HCT116 (cell line): Measurements from ENCODE around the gene C21orf91. TPM values are rescaled to one million over a fixed set of nuclear protein-coding genes. Genes with fewer than 3 reads are reported as not detected.

Experiments
- ATAC-seq: fragments of 200-7000 bp; cut with Tn5 transposase; 2 replicates; pipeline ENCODE4 v1.9.1; 2020; ENCODE audit warnings: mild to moderate bottlenecking, moderate library complexity
- BruUV-seq: library from RNA; stranded (reverse); fragments of 400-500 nt; replicated peaks from 2 replicates; lab custom pipeline; 2021; lab: Mats Ljungman, UMichigan
- CTCF ChIA-PET: fragments of 300-600 bp; sonication (Branson Sonifier 250); formaldehyde crosslinking; loops from one replicate; lab custom pipeline; 2021; ENCODE audit warnings: antibody characterized with exemption; lab: Charles Lee
- POLR2A ChIA-PET: fragments of 300-600, 350-600 bp; sonication (Branson Sonifier 250); formaldehyde crosslinking; loops from one replicate; lab custom pipeline; 2021; ENCODE audit warnings: antibody characterized with exemption; lab: Charles Lee
- RAD21 ChIA-PET, 2 experiments: fragments of 300-600 bp; sonication (Branson Sonifier 250); formaldehyde crosslinking; loops; one replicate each; lab custom pipeline; 2023; ENCODE audit warnings: low total read pairs in 2 of 2; ENCODE audit not compliant: uncharacterized antibody in 2 of 2, unreplicated experiment in 2 of 2, low non-redundant PET in 1 of 2; lab: Charles Lee
- DNase-seq: peaks from one replicate; pipeline ENCODE4 v3.0.0-alpha.2; 2010; ENCODE audit warnings: low read depth, low spot score
- H2AFZ ChIP-seq: fragments of 200-600 bp; shearing (Covaris generic), sonication (generic); 2 replicates; pipeline ENCODE4 v1.6.1; 2017; ENCODE audit warnings: low read depth, mixed run types, mixed read lengths, antibody characterized with exemption, low read length; ENCODE audit not compliant: poor library complexity, severe bottlenecking
- H3K27ac ChIP-seq: 2 replicates; pipeline ENCODE4 v1.5.1; 2012; ENCODE audit warnings: low read depth, low read length
- H3K27me3 ChIP-seq: fragments of 200-600 bp; sonication (generic); 2 replicates; pipeline ENCODE4 v1.6.1; 2016; ENCODE audit warnings: mixed run types, low read length, mixed read lengths; ENCODE audit not compliant: insufficient read depth
- H3K36me3 ChIP-seq, 2 experiments: fragments of 200-500 bp in 1 of 2; fragments of 200-600 bp in 1 of 2; sonication (Bioruptor generic) in 1 of 2; sonication (generic) in 1 of 2; 2 replicates each; pipeline versions ENCODE4 v1.5.1 to v1.6.1; 2014 to 2016; ENCODE audit warnings: low read length in 2 of 2, inconsistent platforms in 1 of 2, mixed read lengths in 1 of 2, mixed run types in 1 of 2; ENCODE audit not compliant: insufficient read depth in 2 of 2, control insufficient read depth in 1 of 2
- H3K4me1 ChIP-seq, 2 experiments: fragments of 200-600 bp in 1 of 2; sonication (generic) in 1 of 2; 2 replicates each; pipeline versions ENCODE4 v1.5.1 to v1.6.1; 2012 to 2017; ENCODE audit warnings: low read length in 2 of 2, inconsistent platforms in 1 of 2, mild to moderate bottlenecking in 1 of 2, mixed read lengths in 1 of 2, mixed run types in 1 of 2, moderate library complexity in 1 of 2; ENCODE audit not compliant: insufficient read depth in 2 of 2, control insufficient read depth in 1 of 2
- H3K4me2 ChIP-seq: fragments of 200-600 bp; sonication (generic); 2 replicates; pipeline ENCODE4 v1.6.1; 2017; ENCODE audit warnings: mixed run types, low read length, mixed read lengths
- H3K4me3 ChIP-seq, 2 experiments: fragments of 200-600 bp in 1 of 2; sonication (generic) in 1 of 2; replicated peaks in 1 of 2; 2 replicates each; pipeline ENCODE4 v1.5.1; 2011 to 2016; ENCODE audit warnings: low read length in 2 of 2, control low read depth in 1 of 2, low read depth in 1 of 2, mild to moderate bottlenecking in 1 of 2, mixed read lengths in 1 of 2, mixed run types in 1 of 2
- H3K79me2 ChIP-seq: fragments of 200-600 bp; sonication (generic); 2 replicates; pipeline ENCODE4 v1.6.1; 2017; ENCODE audit warnings: mild to moderate bottlenecking, mixed run types, low read length, moderate library complexity, mixed read lengths; ENCODE audit not compliant: insufficient read depth
- H3K9ac ChIP-seq: fragments of 200-600 bp; sonication (generic); 2 replicates; pipeline ENCODE4 v1.6.1; 2016; ENCODE audit warnings: low read length, mixed read lengths
- H3K9me2 ChIP-seq: fragments of 200-600 bp; sonication (generic), shearing (Covaris generic); 2 replicates; pipeline ENCODE4 v1.6.1; 2017; ENCODE audit warnings: mixed run types, mild to moderate bottlenecking, moderate library complexity; ENCODE audit not compliant: insufficient read depth
- H3K9me3 ChIP-seq, 2 experiments: fragments of 200-500 bp in 1 of 2; fragments of 200-600 bp in 1 of 2; sonication (Bioruptor generic) in 1 of 2; sonication (generic) in 1 of 2; 2 replicates each; pipeline ENCODE4 v1.6.1; 2014 to 2017; ENCODE audit warnings: low read length in 2 of 2, mixed read lengths in 2 of 2, inconsistent platforms in 1 of 2, low read depth in 1 of 2, mild to moderate bottlenecking in 1 of 2, mixed run types in 1 of 2, moderate library complexity in 1 of 2; ENCODE audit not compliant: control insufficient read depth in 1 of 2, insufficient read depth in 1 of 2
- H4K20me1 ChIP-seq: fragments of 200-600 bp; sonication (generic), shearing (Covaris generic); 2 replicates; pipeline ENCODE4 v1.6.1; 2017; ENCODE audit warnings: mixed run types, mild to moderate bottlenecking, moderate library complexity; ENCODE audit not compliant: insufficient read depth
- ATF3 ChIP-seq: IDR thresholded peaks from 2 replicates; pipeline ENCODE4 v1.6.1; 2012
- CBX3 ChIP-seq: IDR thresholded peaks from 2 replicates; pipeline ENCODE4 v1.6.1; 2012; ENCODE audit warnings: low read depth
- CEBPB ChIP-seq: IDR thresholded peaks from 2 replicates; pipeline ENCODE4 v1.6.1; 2012; ENCODE audit warnings: low read depth
- CTCF ChIP-seq, 3 experiments: fragments of 200-600 bp in 1 of 3; sonication (generic) in 1 of 3; IDR thresholded peaks in 2 of 3; conservative IDR thresholded peaks in 1 of 3; 2 replicates each; pipeline ENCODE4 v1.5.1; 2012 to 2017; ENCODE audit warnings: low read depth in 2 of 3, low read length in 2 of 3, antibody characterized with exemption in 1 of 3, borderline replicate concordance in 1 of 3, control low read depth in 1 of 3, mild to moderate bottlenecking in 1 of 3, mixed read lengths in 1 of 3, mixed run types in 1 of 3, moderate library complexity in 1 of 3; ENCODE audit not compliant: insufficient read depth in 1 of 3
- ELF1 ChIP-seq: IDR thresholded peaks from 2 replicates; pipeline ENCODE4 v1.6.1; 2012; ENCODE audit warnings: low read depth, borderline replicate concordance
- EZH2 ChIP-seq: fragments of 200-600 bp; sonication (generic); IDR thresholded peaks from 2 replicates; pipeline ENCODE4 v1.6.1; 2017; ENCODE audit warnings: antibody characterized with exemption, mixed run types
- EZH2phosphoT487 ChIP-seq: fragments of 200-600 bp; IDR thresholded peaks from 2 replicates; pipeline ENCODE4 v1.6.1; 2018; ENCODE audit warnings: antibody characterized with exemption, borderline replicate concordance
- FOSL1 ChIP-seq: IDR thresholded peaks from 2 replicates; pipeline ENCODE4 v1.6.1; 2012; ENCODE audit warnings: low read depth
- JUND ChIP-seq: IDR thresholded peaks from 2 replicates; pipeline ENCODE4 v1.6.1; 2012
- MAX ChIP-seq: IDR thresholded peaks from 2 replicates; pipeline ENCODE4 v1.6.1; 2012
- POLR2A ChIP-seq: IDR thresholded peaks from 2 replicates; pipeline ENCODE4 v1.7.0; 2011; ENCODE audit warnings: borderline replicate concordance; ENCODE audit not compliant: insufficient read depth, insufficient read length; ENCODE audit errors: extremely low read depth
- POLR2AphosphoS5 ChIP-seq: IDR thresholded peaks from 2 replicates; pipeline ENCODE4 v1.6.1; 2011; ENCODE audit warnings: mild to moderate bottlenecking, low read depth, low read length, moderate library complexity
- RAD21 ChIP-seq: IDR thresholded peaks from 2 replicates; pipeline ENCODE4 v1.6.1; 2012; ENCODE audit warnings: low read depth, mild to moderate bottlenecking
- SIN3A ChIP-seq: IDR thresholded peaks from 2 replicates; pipeline ENCODE4 v1.6.1; 2012; ENCODE audit warnings: low read depth
- SP1 ChIP-seq: IDR thresholded peaks from 2 replicates; pipeline ENCODE4 v1.6.1; 2012; ENCODE audit warnings: low read depth
- TCF7L2 ChIP-seq: IDR thresholded peaks from 2 replicates; pipeline ENCODE4 v1.7.0; 2011; ENCODE audit warnings: borderline replicate concordance, inconsistent platforms; ENCODE audit not compliant: insufficient read depth, insufficient read length; ENCODE audit errors: extremely low read depth
- ZBTB33 ChIP-seq: IDR thresholded peaks from 2 replicates; pipeline ENCODE4 v1.6.1; 2011; ENCODE audit warnings: mild to moderate bottlenecking, low read length, moderate library complexity; ENCODE audit not compliant: insufficient replicate concordance; ENCODE audit errors: extremely low read depth
- ZFX ChIP-seq: fragments of 450-650 bp; IDR thresholded peaks from 2 replicates; pipeline ENCODE4 v1.6.1; 2017
- intact Hi-C: fragments of 100-400 bp; cut with micrococcal nuclease; formaldehyde crosslinking; loops from 2 replicates; pipeline ENCODE4 v1.10.0; 2022
- total RNA-seq: library from RNA; stranded (reverse); gene quantifications from one replicate; pipeline ENCODE4 v1.2.1, GENCODE V29; 2021; ENCODE audit not compliant: unreplicated experiment

Gene C21orf91
- total RNA-seq, 1 experiment from 2014 or later = 17.7 TPM

GRCh38 chr21:17784604-17785402 is 34.4 kb downstream of the C21orf91 start:
- Histone ChIP-seq H2AFZ (no peak overlapping the region), H3K27ac (no peak overlapping the region), H3K36me3 (peaks cover 0 to 2% of the 10 kb centered on the region in 2 experiments; a peak in 1 of 4 replicates), H3K4me2 (no peak overlapping the region), H3K9me2 (no peaks in the 10 kb centered on the region), H3K27me3 (no peaks in the 10 kb centered on the region), H3K9ac (no peak overlapping the region), H3K4me3 (no peak overlapping the region), H4K20me1 (no peaks in the 10 kb centered on the region), H3K9me3 (no peaks in the 10 kb centered on the region), H3K4me1 (no peaks in the 10 kb centered on the region), H3K79me2 (no peaks in the 10 kb centered on the region)
- ChIA-PET RAD21 (no interaction called here), CTCF (no interaction called here), POLR2A (no interaction called here)
- no peak for DNase-seq
- no peak for ATAC-seq
- intact Hi-C loops = no loop called here
- TF ChIP-seq POLR2AphosphoS5 = no peak
- no peak for TF ChIP-seq JUND
- no peak for TF ChIP-seq TCF7L2
- TF ChIP-seq ZFX = no peak
- TF ChIP-seq EZH2phosphoT487 = no peak
- no peak for TF ChIP-seq FOSL1
- TF ChIP-seq POLR2A = no peak
- no peak for TF ChIP-seq SP1
- no peak for TF ChIP-seq MAX
- no peak for TF ChIP-seq EZH2
- no peak for TF ChIP-seq SIN3A
- TF ChIP-seq CEBPB = no peak
- TF ChIP-seq CBX3 = no peak
- TF ChIP-seq ELF1 = no peak
- no TSS peak for BruUV-seq

GRCh38 chr21:17784180-17784598 is 35.0 kb downstream of the C21orf91 start:
- Histone ChIP-seq H3K4me2 (no peak overlapping the region), H3K27me3 (no peaks in the 10 kb centered on the region), H3K79me2 (no peaks in the 10 kb centered on the region), H3K9me3 (no peaks in the 10 kb centered on the region), H4K20me1 (no peaks in the 10 kb centered on the region), H2AFZ (no peak overlapping the region), H3K36me3 (peaks cover 0 to 2% of the 10 kb centered on the region in 2 experiments; a peak in 1 of 4 replicates), H3K9me2 (no peaks in the 10 kb centered on the region), H3K4me1 (no peaks in the 10 kb centered on the region), H3K9ac (no peak overlapping the region), H3K4me3 (no peak overlapping the region), H3K27ac (no peak overlapping the region)
- DNase-seq (no peak), ATAC-seq (no peak)
- CTCF ChIA-PET = no interaction called here
- TF ChIP-seq CBX3 = no peak
- TF ChIP-seq POLR2AphosphoS5 = no peak
- TF ChIP-seq MAX = no peak
- no peak for TF ChIP-seq RAD21
- TF ChIP-seq CTCF (IDR thresholded peaks at IDR 0.05 in 2 of 3, conservative IDR thresholded peaks at IDR 0.05 in 1 of 3; ENCODE audit: borderline replicate concordance in 1 of 3, insufficient read depth in 1 of 3, low read depth in 2 of 3, low read length in 2 of 3) = no peak
- no peak for TF ChIP-seq ATF3
- TF ChIP-seq EZH2 = no peak
- TF ChIP-seq ELF1 = no peak
- TF ChIP-seq EZH2phosphoT487 = no peak
- TF ChIP-seq ZBTB33 = no peak
- no TSS peak for BruUV-seq
- intact Hi-C loops = no loop called here
- POLR2A ChIA-PET = no interaction called here
- RAD21 ChIA-PET = no interaction called here
